Astrocyte (in vitro differentiated cells and primary cell): ENCODE data around the gene OR2AT4.
"Not testable (repeated sequence)": the region's sequence is repeated elsewhere in the genome, so short reads cannot be mapped to it uniquely, and the experiment has no call there.

ENCODE experiments used
- EZH2 ChIP-seq: IDR thresholded peaks from 2 replicates; pipeline ENCODE4 v1.6.1; 2012; ENCODE audit warnings: mild to moderate bottlenecking, low read length, inconsistent platforms; ENCODE audit not compliant: insufficient read depth
- TF ChIP-seq, protein P1 (sequence below): IDR thresholded peaks from 2 replicates; pipeline ENCODE4 v1.5.1; 2011; ENCODE audit warnings: low read depth, mild to moderate bottlenecking, inconsistent platforms, low read length, moderate library complexity; ENCODE audit not compliant: insufficient read depth

DNA sequence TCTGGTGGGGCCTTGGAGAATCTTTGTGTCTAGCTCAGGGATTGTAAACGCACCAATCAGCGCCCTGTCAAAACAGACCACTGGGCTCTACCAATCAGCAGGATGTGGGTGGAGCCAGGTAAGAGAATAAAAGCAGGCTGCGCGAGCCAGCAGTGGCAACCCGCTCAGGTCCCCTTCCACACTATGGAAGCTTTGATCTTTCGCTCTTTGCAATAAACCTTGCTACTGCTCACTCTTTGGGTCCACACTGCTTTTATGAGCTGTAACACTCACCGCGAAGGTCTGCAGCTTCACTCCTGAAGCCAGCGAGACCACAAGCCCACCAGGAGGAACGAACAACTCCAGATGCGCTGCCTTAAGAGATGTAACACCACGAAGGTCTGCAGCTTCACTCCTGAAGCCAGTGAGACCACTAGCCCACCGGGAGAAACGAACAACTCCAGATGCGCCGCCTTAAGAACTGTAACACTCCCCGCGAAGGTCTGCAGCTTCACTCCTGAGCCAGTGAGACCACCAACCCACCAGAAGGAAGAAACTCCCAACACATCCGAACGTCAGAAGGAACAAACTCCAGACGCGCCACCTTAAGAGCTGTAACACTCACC lies 2.3 kb upstream of the OR2AT4 start:
- TF ChIP-seq, protein P1, sequence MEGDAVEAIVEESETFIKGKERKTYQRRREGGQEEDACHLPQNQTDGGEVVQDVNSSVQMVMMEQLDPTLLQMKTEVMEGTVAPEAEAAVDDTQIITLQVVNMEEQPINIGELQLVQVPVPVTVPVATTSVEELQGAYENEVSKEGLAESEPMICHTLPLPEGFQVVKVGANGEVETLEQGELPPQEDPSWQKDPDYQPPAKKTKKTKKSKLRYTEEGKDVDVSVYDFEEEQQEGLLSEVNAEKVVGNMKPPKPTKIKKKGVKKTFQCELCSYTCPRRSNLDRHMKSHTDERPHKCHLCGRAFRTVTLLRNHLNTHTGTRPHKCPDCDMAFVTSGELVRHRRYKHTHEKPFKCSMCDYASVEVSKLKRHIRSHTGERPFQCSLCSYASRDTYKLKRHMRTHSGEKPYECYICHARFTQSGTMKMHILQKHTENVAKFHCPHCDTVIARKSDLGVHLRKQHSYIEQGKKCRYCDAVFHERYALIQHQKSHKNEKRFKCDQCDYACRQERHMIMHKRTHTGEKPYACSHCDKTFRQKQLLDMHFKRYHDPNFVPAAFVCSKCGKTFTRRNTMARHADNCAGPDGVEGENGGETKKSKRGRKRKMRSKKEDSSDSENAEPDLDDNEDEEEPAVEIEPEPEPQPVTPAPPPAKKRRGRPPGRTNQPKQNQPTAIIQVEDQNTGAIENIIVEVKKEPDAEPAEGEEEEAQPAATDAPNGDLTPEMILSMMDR = not testable (repeated sequence)
- TF ChIP-seq EZH2 = not testable (repeated sequence)
